Activated T-helper 1 cell treated with Interleukin-2 at 50 U/mL for 16 hours (primary cell): Measurements from ENCODE around the gene HIGD2A.

Experiments used
- DNase-seq: peaks from one replicate; pipeline ENCODE4 v3.0.0-alpha.2; 2020; ENCODE audit warnings: low read depth

Gene HIGD2A

GRCh38 chr5:176388444-176389134 lies at the start of gene HIGD2A, which contains the start of gene NOP16:
TSS of gene HIGD2A (plus strand) at chr5:176388751. CDS start at chr5:176388820, 69 bp downstream.
TSS of gene NOP16 (minus strand) at chr5:176388598. CDS start at chr5:176388539, 59 bp downstream.
- DNase-seq, result peak; percentile 98

DNA sequence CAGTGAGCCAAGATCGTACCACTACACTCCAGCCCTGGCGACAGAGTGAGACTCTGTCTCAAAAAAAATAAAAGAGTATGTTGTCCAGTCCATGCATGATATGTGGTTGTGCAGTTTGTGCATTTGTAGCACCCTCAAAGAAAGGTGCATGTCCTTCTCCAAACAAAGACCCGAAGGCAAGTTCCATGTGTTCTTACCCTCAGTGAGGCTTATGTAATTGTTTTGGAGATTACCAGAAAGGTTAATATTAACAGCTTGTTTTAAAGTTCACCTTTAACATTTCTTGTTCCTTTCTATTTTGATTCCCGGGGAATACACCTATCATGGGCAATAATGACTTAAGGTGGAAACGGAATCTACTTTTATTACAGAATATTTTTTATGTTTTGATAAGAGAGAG lies 49.2 kb upstream of the HIGD2A start:
- DNase-seq, result no peak

DNA sequence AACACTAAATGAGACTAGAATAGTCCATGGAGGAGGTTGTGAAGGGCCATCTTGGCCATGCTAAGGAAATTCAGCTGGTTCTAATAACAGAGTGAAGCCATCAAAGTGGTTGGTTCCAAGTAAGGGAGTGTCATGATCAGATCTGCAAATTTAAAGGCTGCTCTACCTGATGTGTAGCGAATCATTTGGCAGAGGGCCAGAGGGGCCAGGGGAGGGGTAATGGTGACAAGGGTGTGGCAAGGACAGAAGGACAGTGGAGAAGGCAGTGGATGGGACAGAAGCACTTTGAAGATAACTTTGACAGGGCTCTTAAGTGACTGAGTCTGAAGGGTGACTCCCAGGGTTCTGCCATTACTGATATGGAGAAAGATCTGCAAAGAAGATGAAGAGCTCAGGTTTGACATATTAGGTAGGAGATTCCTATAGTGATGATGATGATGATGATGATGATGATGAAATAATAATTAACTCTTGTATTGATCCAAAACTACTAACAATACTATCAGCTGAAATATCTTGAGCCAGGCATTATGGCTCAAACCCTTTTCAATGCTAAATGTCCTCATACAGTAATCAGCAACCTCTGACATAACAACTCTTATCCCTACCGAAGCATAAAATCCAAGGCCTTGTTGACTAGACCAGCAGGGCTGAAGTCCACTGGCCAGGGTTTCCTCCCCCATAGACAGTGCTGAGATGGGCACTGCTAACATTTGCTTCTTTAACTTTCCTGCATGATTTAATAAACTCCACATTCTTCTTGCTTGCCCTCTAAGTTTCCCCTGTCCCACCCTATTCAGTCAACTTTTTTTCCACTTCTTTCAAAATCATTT lies 47.0 kb upstream of the HIGD2A start:
- DNase-seq, result no peak

GRCh38 chr5:176342158-176342483 lies 46.4 kb upstream of the HIGD2A start:
- no peak for DNase-seq

- no peak for DNase-seq
Observed at GRCh38 chr5:176342766-176343458, 45.6 kb upstream of the HIGD2A start.

- no peak for DNase-seq
Observed at GRCh38 chr5:176350416-176350815, 38.1 kb upstream of the HIGD2A start.

DNA sequence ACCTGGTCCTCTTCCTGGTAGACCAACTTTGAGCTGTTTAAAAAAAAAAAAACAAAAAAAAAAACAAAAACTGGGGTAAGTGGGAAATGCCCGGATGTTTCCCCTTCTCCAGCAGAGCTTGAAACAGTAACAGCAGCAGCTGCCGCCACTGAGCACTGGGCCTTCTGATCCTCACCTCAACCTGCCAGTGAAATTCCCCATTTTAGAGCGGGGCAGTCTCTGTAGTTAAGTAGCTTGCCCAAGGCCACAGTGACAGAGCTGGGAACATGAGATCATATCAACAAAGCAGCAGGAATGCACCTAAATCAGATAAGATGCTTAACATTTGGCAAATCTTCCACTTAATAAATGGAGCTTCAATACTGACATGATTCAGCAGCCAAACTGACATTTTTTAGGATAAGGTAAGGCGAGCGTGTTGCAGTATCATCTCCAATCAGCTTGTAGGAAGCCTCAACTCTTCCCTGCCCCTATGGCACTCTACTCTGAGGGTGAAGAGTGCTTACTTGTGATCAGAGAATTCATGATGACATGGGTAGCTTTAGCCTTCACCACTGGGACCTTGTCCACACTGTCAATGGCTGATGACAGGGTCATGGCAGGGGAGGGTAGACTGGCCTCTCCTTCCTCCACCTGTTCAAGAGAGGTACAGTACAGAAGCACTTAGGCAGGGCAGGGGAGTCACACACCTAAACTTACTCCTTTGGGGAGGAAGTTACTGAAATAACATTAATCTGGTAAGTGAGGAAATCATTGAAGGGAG lies 36.3 kb upstream of the HIGD2A start:
- DNase-seq, result no peak

DNA sequence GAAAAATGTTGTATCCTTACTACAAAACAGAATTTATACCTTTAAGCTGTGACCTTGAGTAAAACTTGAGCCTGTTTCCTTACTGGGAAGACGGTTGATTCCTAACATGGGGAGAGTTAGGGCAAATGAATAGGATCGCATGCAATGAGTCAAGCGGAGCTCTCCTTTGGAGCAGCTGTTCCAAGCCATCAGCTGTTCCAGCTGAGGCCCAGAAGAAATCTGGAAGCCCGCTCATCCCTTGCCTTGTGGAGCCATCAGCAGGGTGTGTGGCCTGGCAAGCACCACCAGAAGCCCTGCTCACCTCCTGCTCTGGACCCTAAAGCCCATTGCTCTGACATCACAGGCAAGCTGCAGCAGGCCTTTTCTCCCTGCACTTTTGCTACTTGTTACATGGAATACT lies 35.0 kb upstream of the HIGD2A start:
- no peak for DNase-seq

DNA sequence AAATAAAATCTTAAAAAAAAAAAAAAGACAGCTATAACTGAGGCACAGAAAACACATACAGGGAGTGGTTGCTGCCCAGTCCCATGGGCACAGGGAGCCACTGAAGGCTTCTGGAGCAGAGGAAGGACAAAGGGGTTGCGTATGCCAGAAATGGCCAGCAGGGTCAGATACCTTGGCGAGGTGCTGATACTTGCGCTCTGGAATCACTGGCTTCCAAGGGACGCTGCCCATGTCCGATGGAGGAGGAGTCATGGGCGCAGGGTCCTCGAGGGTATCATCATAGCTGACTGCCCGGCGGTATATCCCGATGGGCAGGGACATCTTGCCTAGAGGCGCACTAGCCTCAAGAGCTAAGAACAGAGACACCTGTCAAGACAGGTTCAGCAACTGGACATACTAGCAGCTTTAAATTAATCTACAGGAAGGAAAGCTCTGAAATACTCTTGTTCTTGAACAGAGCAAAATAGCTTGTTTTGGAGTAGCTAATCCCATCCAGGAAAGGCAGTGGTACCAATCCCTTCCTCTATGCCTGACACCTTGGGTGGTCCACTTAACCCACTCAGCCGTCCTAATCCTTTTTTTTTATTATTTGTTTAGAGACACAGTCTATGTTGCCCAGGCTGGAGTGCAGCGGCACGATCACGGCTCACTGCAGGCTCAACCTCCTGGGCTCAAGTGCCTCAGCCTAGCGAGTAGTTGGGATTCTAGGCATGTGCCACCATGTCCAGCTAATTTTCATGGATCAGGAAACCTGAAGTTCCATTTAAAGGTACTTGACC lies 33.0 kb upstream of the HIGD2A start:
- no peak for DNase-seq

DNA sequence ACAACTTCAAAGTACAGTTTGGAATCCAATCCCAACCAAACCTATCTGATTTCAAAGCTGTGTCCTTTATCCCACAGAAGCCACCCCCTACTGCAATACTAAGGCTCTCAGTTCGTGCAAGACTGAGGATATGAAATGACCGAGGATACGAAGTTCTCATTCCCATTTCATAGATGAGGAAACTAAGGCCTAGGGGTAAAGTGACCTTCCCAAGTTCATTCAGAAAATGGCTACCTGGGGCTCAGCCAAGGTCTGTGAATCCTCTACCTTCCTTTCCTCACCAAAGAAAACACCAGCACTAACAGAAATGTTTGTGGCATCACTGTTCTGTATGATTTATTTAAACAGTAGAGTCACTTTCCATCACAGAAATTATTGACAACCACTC lies 32.4 kb upstream of the HIGD2A start:
- DNase-seq, result no peak

- no peak for DNase-seq
Observed at GRCh38 chr5:176359658-176360057, 28.9 kb upstream of the HIGD2A start.

GRCh38 chr5:176360894-176361436 lies 27.6 kb upstream of the HIGD2A start:
- no peak for DNase-seq

DNA sequence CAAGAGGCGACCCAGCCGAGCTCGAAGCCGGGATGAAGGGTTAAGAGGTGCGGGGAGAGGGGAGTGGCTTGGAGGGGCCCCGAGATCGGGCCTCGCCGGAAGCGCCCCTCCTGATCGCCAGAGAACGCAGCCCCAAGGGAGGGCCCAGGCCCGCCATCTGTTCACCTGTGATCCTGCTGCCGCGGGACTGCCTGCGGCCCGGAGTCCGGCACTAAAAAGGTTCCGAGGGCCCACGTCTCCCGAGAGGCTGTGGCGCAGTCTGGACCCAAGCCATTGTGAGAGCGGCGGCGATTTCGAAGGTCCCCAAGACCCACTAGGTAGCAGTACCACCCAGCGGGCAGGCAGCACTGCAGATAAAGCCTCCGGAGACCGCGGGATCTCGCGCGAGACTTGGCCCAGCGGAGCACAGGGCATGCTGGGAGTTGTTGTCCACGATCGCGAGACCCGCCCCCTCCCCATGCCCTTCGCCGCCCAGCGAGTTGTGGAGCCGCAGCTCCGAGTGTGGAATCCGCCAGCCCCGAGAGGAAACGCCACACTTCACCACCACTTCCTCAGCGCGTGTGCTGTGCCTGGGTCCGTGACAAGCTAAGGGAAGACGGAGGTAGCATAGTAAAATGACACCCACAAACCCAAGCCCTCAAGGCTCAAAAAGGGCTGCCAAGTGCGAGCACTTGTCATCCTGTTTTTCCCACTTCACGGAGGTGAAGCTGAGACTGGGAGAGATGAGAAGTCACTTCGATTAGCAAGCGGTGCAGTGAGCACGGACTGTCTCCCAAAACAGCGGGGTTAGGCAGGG lies 26.9 kb upstream of the HIGD2A start, which contains the start of gene KIAA1191:
Gene KIAA1191 (minus strand): TSS at position 328 of the 796 bp plus-strand sequence. CDS start 2,256 bp downstream, outside the sequence.
- DNase-seq, result peak; percentile 88

GRCh38 chr5:176362233-176362490 lies 26.4 kb upstream of the HIGD2A start:
- DNase-seq, result no peak

GRCh38 chr5:176364765-176365350 lies 23.7 kb upstream of the HIGD2A start:
- no peak for DNase-seq

DNA sequence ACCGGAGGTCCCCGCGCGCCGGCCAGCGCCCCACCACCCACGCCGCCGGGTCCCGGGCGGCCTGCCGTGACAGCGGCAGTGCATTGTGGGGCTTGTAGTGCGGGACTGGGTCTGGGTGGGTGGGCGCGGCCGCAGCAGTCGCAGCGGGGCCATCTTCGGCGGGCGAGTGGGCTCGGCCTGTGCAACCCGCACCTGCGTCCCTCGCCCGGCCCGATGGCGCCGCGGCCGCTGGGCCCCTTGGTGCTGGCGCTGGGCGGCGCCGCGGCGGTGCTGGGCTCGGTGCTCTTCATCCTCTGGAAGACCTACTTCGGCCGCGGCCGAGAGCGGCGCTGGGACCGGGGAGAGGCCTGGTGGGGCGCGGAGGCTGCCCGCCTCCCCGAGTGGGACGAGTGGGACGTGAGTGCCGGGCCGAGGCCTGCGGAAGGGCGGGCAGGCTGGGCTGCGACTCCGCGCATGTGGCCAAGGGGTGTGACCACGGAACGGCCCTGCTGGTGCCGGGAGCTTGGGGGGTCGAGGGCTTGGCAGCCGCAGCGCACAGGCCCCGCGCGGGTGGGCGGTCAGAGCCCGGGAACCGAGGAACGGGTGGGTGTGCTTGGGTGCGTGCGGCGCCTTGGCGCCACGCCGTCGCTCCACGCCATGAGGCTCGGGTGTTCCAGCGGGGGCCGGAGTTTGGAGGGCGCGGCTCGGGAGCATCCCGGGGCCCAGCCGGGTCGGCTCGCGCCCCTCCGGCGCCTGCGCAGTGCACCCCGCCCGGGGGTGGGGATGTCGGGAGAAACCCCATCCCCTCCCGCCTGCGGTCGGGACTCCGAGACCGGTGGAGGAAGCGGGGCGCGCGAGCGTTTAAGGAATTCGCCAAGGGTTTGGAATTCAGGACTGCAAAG lies 23.0 kb upstream of the HIGD2A start, which contains the start of gene ARL10:
Gene ARL10 (plus strand): TSS at position 137 of the 881 bp plus-strand sequence. CDS start 77 bp downstream, at position 214.
- peak; percentile 25 for DNase-seq

DNA sequence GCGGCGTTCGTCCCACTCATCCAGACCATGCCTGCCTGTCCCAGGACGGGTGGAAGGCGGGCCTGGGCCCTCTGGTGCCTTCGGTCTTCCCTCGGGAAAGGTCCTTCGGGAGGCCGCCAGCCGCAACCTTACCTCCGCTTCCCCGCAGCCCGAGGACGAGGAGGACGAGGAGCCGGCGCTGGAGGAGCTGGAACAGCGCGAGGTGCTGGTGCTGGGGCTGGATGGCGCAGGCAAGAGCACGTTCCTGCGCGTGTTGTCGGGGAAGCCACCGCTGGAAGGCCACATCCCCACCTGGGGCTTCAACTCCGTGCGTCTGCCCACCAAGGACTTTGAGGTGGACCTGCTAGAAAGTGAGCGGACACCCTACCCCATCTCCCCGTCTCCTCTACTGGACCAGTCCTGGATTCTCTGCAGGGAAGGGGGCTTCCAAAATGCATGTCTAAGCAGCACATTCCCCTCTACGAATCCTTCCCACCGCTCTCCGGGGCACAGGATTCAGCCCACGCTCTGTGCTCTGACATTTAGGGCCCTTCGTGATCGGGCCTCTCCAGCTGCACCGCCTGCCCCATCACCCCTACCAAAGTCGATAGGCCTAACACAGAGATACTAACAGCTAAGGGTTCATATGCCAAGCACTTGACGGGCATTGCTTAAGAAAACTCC lies 22.2 kb upstream of the HIGD2A start:
- DNase-seq, result no peak

GRCh38 chr5:176368726-176369125 lies 19.8 kb upstream of the HIGD2A start:
- DNase-seq, result no peak
